K562 (cell line): ENCODE data around the gene TTC31. TPM values are rescaled to one million over a fixed set of nuclear protein-coding genes. Genes with fewer than 3 reads are reported as not detected.
A peak's percentile ranks its signal among the peaks of the same experiment; 100 is the strongest.

Experiments
- AFF4 ChIP-seq: sonication (generic); formaldehyde crosslinking; IDR thresholded peaks from 2 replicates; pipeline ENCODE4 v1.8.0; 2023; ENCODE audit warnings: mild to moderate bottlenecking, missing genetic modification reagents
- ATF7 ChIP-seq: fragments of 450-650 bp; IDR thresholded peaks from 2 replicates; pipeline ENCODE4 v1.7.1; 2014; ENCODE audit warnings: mild to moderate bottlenecking, moderate library complexity
- CBFB ChIP-seq: sonication (generic); formaldehyde crosslinking; IDR thresholded peaks from 2 replicates; pipeline ENCODE4 v1.4.0; 2020; ENCODE audit warnings: mild to moderate bottlenecking, missing genetic modification reagents
- CTBP1 ChIP-seq: fragments of 450-650 bp; IDR thresholded peaks from 2 replicates; pipeline ENCODE4 v1.6.1; 2016; ENCODE audit warnings: borderline replicate concordance
- FOXP4 ChIP-seq: sonication (generic); formaldehyde crosslinking; IDR thresholded peaks from 2 replicates; pipeline ENCODE4 v1.8.0; 2022; ENCODE audit warnings: mild to moderate bottlenecking, missing genetic modification reagents, borderline replicate concordance
- GABPB1 ChIP-seq: sonication (generic); formaldehyde crosslinking; IDR thresholded peaks from 2 replicates; pipeline ENCODE4 v1.8.0; 2022; ENCODE audit warnings: mild to moderate bottlenecking, missing genetic modification reagents
- GMEB1 ChIP-seq: fragments of 250-450 bp; sonication (Bioruptor Pico); IDR thresholded peaks from 2 replicates; pipeline ENCODE4 v1.4.0; 2020; ENCODE audit warnings: mild to moderate bottlenecking
- HEY1 ChIP-seq: fragments of 250-450 bp; sonication (Bioruptor Pico); IDR thresholded peaks from 2 replicates; pipeline ENCODE4 v1.5.0; 2020; ENCODE audit warnings: mild to moderate bottlenecking, moderate library complexity, borderline replicate concordance
- HNRNPUL1 ChIP-seq: fragments of 200-400 bp; formaldehyde crosslinking; IDR thresholded peaks from 2 replicates; pipeline ENCODE4 v1.6.1; 2017; ENCODE audit warnings: low read length
- IRF1 ChIP-seq: sonication (generic); formaldehyde crosslinking; IDR thresholded peaks from 2 replicates; pipeline ENCODE4 v1.8.0; 2022; ENCODE audit warnings: missing genetic modification reagents, mild to moderate bottlenecking, borderline replicate concordance
- MEF2D ChIP-seq: conservative IDR thresholded peaks from 2 replicates; pipeline ENCODE4 v1.6.1; 2016; ENCODE audit warnings: low read depth, missing genetic modification characterization, missing compliant biosample characterization
- MYBL2 ChIP-seq, 2 experiments: fragments of 450-650 bp in 1 of 2; sonication (generic) in 1 of 2; formaldehyde crosslinking in 1 of 2; IDR thresholded peaks; 2 replicates each; pipeline versions ENCODE4 v1.6.1 to v1.8.1; 2017 to 2022; ENCODE audit warnings: borderline replicate concordance in 1 of 2, inconsistent platforms in 1 of 2, low read depth in 1 of 2, mild to moderate bottlenecking in 1 of 2, missing genetic modification reagents in 1 of 2, moderate library complexity in 1 of 2
- PHB ChIP-seq: fragments of 250-450 bp; sonication (Bioruptor Pico); IDR thresholded peaks from 2 replicates; pipeline ENCODE4 v1.5.0; 2021
- POLR2A ChIP-seq: fragments of 450-650 bp; conservative IDR thresholded peaks from 2 replicates; pipeline ENCODE4 v1.6.1; 2016
- PTBP1 ChIP-seq: fragments of 200-400 bp; formaldehyde crosslinking; IDR thresholded peaks from 2 replicates; pipeline ENCODE4 v1.6.1; 2017; ENCODE audit warnings: low read depth, low read length
- SMARCA5 ChIP-seq: fragments of 450-650 bp; IDR thresholded peaks from 2 replicates; pipeline ENCODE4 v1.6.1; 2016
- U2AF2 ChIP-seq: fragments of 200-400 bp; formaldehyde crosslinking; optimal IDR thresholded peaks from 2 replicates; pipeline ENCODE3; 2017; ENCODE audit warnings: low read depth, mild to moderate bottlenecking, low read length
- ZFP36 ChIP-seq: fragments of 150-350 bp; IDR thresholded peaks from 2 replicates; pipeline ENCODE4 v1.6.1; 2018; ENCODE audit warnings: low read length, low read depth; ENCODE audit not compliant: partially characterized antibody
- ZNF347 ChIP-seq: fragments of 450-650 bp; formaldehyde crosslinking; IDR thresholded peaks from 2 replicates; pipeline ENCODE4 v1.4.0; 2020; ENCODE audit warnings: low read depth, mild to moderate bottlenecking, moderate library complexity
- ZNF551 ChIP-seq: fragments of 250-450 bp; sonication (Bioruptor Pico); IDR thresholded peaks from 2 replicates; pipeline ENCODE4 v1.5.0; 2021; ENCODE audit warnings: mild to moderate bottlenecking, moderate library complexity
- ZNF707 ChIP-seq: fragments of 250-450 bp; sonication (Bioruptor Pico); conservative IDR thresholded peaks from 2 replicates; pipeline ENCODE4 v1.8.0; 2022; ENCODE audit warnings: inconsistent platforms, mild to moderate bottlenecking, moderate library complexity
- polyA plus RNA-seq, 8 experiments: library from polyadenylated mRNA; depleted of rRNA in 4 of 8; stranded (reverse) in 5 of 8; unstranded in 3 of 8; fragments of >200 nt; fragmentation: Nextera tagmentation in 2 of 8; fragmentation: Illumina TruSeq in 1 of 8; extraction: Ambion mirVana in 2 of 8; extraction: Trizol in 1 of 8; gene quantifications; 2 replicates each; pipeline versions ENCODE4 v1.2.1 to v1.2.3, GENCODE V29; 2011 to 2014; ENCODE audit warnings: inconsistent platforms in 1 of 8, missing spikeins in 1 of 8
- total RNA-seq, 7 experiments: library from RNA; depleted of rRNA in 6 of 7; stranded (reverse); fragments of >200 nt in 6 of 7; fragmentation: Illumina TruSeq in 2 of 7; extraction: Trizol in 2 of 7; gene quantifications; 2 replicates each; pipeline versions ENCODE4 v1.2.1 to v1.2.3, GENCODE V29; 2011 to 2021; ENCODE audit warnings: low replicate concordance in 1 of 7

Gene TTC31
- total and polyA plus RNA-seq, 9 of the 15 experiments (the other 6 are each of a cell fraction or from before 2014, with no cell fraction given) = 4.7 to 30.5 (median 15.9) TPM

GRCh38 chr2:74507145-74507925, 24.5 kb downstream of the TTC31 start, which contains the start of gene PCGF1 (continued):
- TF ChIP-seq MYBL2 (IDR thresholded peaks at IDR 0.05; ENCODE audit: low read depth) (no peak), MYBL2 (CRISPR knock-in tag; IDR thresholded peaks at IDR 0.05; ENCODE audit: borderline replicate concordance) (no peak), PTBP1 (no peak), U2AF2 (no peak), CTBP1 (peak; percentile 25), GABPB1 (peak; percentile 95), GMEB1 (no peak), ZNF707 (CRISPR knock-in tag) (no peak), PHB (CRISPR knock-in tag) (peak; percentile 67; the same call in 1 of the 2 replicates), CBFB (CRISPR knock-in tag) (no peak), ATF7 (peak; percentile 82; the same call in 1 of the 2 replicates), ZNF347 (no peak), POLR2A (peak; percentile 86), IRF1 (CRISPR knock-in tag) (no peak), SMARCA5 (no peak; the same call in 1 of the 2 replicates), FOXP4 (CRISPR knock-in tag) (no peak), MEF2D (no peak), HNRNPUL1 (no peak), ZFP36 (no peak), HEY1 (CRISPR knock-in tag) (no peak), AFF4 (CRISPR knock-in tag) (no peak), ZNF551 (no peak)
